GDM1 (cell line): ENCODE measurements around the gene PINLYP.
"Not testable (repeated sequence)": the region's sequence is repeated elsewhere in the genome, so short reads cannot be mapped to it uniquely, and the experiment has no call there.

Experiments
- DNase-seq: peaks from one replicate; lab custom pipeline; 2025; lab: John Stamatoyannopoulos, UW

PINLYP gene

DNA sequence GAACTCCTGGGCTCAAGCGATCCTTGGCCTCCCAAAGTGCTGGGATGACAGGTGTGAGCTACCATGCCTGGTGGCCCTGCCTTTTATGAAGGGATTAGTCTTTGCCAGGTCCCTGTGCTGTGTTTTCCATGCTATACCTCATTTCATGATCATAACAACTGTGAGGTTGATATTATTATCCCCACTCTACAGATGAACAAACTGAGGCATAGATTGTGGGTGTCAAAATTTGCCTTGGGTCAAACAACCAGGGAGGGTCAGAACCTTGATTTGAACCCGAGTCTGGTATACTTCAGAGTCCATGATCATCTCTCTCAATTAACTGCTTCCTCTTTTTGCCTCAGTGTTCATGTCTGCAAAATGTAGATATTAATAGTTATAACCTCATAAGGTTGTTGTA is 6.9 kb downstream of the PINLYP start:
- DNase-seq = no peak

DNA sequence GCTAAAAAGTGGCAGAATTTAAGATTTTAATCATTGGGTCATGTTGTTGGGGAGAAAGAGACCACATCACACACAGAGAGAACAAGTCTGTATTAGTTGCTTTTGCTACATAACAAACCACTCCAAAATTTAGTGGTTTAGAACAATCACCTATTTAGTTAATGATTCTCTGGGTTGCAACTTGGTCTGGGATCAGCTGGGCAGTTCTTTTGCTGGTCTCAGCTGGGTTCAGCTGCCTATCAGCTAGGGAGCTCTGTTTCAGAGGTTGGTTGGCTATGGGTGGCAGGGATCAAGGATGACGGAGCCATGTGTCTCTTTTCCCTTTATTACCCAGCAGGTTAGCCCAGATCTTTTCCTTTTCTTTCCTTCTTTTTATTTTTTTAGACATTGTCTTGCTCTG is 8.9 kb downstream of the PINLYP start:
- DNase-seq = no peak

DNA sequence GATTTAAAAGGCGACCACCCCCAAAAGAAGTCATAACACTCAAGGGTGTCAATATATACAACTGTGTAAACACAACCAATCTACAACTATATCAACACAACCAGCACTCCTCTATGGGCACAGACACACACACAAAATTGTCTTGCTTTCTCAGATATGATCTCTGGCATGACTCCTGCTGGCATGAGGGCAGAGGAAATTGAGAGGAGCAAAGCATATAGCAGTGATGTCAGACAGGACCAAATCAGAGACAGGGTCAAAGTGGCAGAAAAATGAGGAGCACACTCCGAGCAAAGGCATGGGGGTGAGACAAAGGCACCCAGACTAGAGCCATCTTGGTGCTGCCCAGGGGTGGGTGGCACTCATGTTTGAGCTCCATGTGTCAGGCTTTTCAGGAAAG is 10.7 kb downstream of the PINLYP start:
- DNase-seq = no peak

DNA sequence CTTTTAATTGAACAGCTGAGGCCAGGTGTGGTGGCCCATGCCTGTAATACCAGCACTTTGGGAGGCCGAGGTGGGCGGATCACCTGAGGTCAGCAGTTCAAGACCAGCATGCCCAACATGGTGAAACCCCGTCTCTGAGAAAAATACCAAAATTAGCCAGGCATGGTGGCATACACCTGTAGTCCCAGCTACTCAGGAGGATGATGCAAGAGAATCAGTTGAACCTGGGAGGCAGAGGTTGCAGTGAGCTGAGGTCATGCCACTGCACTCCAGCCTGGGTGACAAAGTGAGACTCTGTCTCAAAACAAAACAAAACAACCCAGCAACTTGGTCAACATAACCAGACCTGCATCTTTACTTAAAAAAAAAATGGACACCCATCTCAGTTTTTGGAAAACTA is 11.4 kb downstream of the PINLYP start:
- not testable (repeated sequence) for DNase-seq

DNA sequence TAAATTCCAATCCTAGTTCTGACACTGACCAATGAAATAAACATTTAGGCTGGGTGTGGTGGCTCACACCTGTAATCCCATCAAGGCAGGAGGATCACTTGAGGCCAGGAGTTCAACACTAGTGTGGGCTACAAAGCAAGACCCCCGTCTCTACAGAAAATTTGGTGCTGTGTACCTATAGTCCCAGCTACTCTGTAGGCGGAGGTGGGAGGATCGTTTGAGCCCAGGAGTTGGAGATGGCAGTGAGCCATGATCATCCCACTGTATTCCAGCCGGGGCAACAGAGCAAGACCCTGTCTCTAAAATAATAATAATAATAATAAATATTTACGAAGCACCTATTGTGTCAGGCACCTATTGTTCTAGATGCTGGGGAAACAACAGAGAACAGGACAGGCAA is 13.7 kb downstream of the PINLYP start:
- DNase-seq = no peak

DNA sequence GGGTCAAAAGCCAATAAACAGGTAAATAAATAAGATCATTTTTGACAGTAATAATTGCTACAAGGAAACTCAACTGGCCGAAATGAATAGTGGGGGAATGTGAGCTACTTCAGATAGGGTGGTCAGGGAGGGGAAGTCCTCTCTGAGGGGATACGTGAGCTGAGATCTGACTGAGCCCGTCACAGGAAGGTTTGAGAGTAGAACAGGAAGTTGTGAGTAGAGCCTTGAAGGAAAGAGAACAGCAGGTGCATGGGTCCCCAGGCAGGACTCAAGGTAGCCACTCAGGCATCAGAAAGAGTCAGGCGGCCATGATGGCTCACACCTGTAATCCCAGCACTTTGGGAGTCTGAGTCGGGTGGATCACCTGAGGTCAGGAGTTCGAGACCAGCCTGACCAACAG is 14.1 kb downstream of the PINLYP start:
- DNase-seq = no peak

DNA sequence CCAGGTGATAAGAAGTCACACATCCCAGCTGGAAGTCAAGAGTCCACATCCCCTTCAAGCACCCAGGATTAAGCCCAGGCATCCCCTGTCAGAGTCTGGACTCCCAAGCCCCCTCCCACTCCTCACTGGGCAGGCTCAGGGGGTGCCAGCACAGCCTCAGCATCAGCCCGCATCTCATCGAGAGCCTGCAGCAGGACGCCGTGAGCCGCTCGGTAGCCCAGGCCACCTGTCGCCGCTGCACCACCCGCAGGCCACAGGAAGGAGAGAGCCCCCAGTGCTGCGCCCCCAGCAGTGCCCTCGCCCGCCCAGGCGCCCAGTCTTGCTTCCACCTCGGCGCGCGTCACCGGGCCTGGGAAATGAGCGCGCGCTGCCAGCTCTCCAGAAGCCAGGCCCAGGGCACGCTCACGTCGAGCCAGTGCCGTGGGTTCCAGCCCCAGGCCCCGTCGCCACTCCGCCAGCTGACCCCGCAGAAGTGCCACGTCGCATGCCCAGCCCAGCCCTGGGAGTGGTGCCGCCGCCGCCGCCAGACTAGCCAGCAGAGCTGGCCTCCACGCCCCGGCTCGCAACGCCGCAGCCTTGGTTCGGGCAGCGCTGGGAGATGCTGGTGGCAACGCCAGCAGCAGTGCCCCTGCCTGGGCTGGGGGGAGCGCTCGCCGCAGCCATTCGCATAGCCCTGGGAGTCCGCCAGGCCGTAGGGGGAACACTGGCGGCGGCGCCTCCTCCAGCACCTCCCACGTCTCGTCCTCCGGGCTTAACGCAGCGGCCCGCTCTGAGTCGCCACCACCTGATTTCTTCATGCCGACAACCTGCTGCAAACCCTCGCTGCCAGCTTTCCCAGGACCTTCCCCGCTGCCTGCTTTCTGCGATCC is 16.5 kb downstream of the PINLYP start:
- DNase-seq = no peak

DNA sequence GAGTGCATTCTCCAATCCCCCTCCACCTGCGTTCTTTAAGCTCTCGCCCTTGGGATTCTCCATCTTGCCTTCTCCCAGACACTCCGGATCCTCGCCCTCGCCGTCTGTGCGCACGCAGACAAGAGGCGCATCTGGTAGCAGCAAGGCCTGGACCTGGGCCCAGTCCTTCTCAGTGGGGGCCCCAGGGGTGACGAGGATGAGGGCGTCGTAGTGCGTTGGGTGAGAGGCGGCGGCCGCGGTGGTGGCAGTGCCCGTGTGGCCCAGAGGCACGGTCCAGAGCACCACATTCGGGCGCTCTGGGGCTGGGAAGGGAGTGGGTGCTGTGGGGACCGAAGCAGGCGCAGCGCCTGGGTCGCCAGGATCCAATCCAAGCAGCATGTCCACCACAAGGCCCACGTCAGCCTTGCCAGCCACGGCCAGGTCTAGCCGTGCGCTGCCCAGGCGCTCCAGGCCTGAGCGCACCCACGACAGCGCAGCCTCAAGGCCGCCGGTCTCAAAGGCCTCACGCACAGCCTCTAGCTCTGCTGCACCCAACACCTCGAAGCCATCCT is 17.3 kb downstream of the PINLYP start:
- no peak for DNase-seq

DNA sequence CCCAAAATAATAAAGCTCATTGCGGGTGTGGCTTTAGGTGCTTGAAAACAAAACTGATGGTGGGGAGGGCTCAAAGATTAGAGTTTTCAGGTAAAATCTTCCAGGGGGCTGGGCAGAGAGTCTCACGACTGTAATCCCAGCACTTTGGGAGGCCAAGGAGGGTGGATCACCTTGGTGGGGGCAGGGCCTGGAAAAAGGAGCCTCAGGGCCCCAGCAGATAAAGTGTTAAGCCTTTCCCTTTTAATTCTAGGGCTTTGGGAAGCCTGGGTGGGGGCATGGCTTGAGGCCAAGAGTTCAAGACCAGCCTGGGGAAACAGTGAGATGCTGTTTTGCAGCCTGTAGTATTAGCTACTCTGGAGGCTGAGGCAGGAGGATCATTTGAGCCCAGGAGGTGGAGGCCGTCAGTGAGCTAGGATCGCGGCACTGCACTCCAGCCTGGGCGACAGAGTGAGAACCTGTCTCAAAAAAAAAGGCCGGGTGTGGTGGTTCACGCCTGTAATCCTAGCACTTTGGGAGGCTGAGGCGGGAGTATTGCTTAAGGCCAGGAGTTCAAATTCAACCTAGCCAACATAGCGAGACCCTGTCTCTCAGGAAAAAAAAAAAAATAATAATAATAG is 18.6 kb downstream of the PINLYP start:
- DNase-seq = no peak

DNA sequence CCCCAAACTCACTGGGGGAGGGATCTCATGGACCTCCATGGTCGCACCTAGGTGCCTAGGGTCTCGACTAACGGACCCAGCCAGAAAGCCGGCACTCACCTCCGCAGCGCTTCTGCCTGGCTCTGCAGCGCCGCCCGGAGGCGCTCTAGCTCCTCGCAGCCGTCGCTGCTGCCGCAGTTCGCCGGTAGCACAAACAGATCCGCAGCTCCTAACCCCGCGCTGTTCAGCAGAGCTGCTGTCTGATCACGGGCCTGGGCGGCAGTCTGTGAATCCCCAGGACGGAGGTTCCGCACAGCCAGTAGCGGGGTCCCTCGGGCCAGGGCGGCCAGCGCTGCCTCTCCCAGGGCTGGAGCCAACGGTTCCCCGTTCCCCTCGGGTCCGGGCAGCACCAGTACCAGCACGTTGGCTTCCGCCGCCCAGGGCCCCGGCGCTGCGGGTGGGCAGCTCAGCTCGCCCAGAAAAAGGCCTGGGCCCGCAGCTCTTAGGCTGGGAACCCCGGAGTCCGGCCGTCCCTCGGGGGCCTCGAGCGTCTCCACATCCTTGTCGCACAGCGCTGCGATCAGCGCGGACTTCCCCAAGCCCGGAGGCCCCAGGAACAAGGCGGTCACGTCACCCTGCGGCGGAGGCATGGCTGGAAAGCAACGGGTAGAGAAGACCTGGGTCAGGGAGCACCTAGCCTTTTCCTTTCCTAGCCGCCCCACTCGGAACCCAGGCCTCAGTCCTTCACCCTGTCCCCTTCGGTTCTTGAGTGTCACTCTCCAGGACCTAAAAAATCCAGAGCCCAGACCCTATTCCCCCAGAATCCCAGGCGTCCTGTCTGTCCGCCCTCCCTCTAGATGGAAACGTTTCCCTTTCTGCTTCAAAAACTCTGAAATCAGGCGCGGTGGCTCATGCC is 19.4 kb downstream of the PINLYP start:
- DNase-seq = peak; percentile 71

DNA sequence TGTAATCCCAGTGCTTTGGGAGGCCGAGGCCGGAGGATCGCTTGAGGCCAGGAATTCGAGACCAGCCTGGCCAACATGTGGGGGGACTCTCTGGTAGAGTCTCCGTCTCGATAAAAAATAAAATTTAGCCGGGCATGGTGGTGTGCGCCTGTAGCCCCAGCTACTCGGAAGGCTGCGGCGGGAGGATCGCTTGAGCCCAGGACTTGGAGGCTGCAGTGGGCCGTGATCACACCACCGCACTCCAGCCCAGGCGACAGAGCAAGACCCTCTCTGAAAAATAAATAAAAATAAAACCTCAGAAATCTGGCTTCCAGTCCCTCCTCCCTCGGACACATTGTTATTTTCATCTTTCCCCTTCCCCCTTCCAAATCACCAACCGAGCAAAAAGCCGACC is 20.0 kb downstream of the PINLYP start:
- no peak for DNase-seq

DNA sequence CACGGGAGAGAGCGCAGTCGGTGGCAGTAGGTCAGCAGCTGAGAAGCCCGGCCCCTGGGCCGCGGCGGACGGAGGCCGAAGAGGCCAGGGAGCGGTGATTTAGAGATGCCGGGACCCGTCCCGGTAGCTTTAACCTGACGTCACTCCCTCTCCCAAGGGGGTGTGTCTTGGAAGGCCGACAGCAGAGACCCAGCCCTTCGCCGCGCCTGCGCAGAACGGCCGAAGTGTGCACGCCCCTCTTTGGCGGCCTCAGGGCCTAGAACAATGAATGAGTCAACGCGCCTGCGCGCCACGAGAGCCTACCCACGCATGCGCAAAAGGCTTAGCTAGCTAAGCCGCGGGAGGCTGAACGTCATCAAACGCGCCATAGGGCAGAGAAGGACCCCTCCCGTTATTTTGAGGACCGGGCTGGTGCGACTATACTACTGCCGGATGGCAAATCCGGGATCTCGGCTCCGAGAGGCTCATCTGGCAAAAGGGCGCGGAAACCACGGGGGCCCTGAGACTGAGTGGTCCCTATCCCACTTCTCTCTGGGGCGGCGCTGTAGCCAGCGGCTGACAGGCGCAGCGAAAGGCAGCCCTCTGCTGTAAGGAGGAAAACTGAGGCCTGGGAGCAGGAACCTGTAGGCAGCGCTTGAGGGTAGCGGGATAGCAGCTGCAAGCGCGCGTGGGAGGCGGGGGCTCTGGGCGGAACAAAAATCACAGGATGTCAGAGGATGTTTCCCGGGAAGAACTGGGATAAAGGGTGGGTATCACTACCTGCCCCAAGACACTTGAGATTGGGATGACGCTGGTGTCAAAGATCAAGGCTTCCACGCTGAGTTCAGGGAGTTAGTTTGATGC is 20.6 kb downstream of the PINLYP start, which contains the start of the genes IRGQ and ZNF576:
Gene IRGQ, minus strand, starts transcription at position 136 of the 843 bp plus-strand sequence. CDS start 796 bp downstream, outside the sequence.
Gene ZNF576, plus strand, starts transcription at position 597 of the 843 bp plus-strand sequence. CDS start 514 bp downstream, outside the sequence.
- peak; percentile 99 for DNase-seq

DNA sequence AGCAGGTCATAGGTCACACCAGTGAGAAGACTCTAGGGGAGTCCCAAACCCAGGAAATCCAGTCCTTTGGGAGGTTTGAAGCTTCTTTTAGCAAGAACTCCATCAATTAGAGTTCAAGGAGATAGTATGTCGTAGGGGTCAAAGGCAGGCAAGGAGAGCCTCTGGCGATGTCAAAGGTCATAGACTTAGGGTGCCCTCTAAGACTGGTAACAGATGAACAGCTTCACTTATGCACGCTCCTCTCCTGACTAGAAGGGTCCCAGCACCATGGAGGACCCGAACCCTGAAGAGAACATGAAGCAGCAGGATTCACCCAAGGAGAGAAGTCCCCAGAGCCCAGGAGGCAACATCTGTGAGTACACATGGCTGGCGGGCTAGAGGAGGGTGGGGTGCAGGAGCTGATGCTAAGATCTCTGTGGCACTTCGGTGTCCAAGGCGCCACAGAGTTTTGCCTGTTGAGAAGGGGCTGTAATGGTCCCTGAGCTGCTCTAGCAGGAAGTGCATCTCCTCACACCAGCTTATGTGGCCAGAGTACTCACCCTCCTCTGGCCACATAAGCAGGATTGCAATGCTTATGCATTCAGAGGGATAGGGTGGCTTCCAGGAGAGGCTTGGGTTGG is 21.4 kb downstream of the PINLYP start:
- no peak for DNase-seq

DNA sequence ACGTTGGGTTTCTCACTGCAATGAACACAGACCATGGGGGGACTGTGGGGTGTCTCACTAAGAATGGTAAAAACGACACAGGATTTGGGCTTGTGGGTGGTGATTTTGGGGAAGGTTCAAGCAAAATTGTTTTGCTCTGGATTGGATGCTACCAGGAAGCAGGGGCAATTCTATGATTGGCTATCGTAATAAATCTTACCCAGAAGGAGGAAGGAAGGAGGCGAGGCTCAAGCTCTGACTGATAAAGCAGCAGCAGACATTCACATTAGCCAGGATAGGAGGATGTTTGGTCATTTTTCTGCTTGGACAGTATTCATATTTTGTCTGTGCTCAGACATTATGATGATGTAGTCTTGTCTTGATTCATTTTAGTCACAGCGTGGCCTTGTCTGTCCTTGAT is 22.3 kb downstream of the PINLYP start:
- no peak for DNase-seq

DNA sequence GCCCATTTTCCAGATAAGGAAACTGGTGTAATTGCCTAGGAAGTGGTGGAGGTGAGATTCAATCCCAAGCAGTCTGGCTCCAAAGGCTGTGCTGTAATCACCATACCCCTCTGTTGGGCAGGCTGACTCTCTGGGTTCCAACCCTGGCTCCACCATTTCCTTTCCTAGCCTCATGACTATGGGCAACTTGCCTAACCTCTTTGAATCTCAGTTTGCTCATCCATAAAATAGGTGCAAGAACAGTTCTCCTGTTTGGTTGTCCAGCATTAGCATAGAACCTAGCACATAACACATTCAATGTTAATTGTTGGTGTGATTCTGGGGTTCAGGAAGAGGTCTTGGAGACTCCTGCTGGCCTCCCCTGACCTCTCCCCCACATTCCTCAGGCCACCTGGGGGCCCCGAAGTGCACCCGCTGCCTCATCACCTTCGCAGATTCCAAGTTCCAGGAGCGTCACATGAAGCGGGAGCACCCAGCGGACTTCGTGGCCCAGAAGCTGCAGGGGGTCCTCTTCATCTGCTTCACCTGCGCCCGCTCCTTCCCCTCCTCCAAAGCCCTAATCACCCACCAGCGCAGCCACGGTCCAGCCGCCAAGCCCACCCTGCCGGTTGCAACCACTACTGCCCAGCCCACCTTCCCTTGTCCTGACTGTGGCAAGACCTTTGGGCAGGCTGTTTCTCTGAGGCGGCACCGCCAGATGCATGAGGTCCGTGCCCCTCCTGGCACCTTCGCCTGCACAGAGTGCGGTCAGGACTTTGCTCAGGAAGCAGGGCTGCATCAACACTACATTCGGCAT is 23.0 kb downstream of the PINLYP start:
- DNase-seq = no peak

DNA sequence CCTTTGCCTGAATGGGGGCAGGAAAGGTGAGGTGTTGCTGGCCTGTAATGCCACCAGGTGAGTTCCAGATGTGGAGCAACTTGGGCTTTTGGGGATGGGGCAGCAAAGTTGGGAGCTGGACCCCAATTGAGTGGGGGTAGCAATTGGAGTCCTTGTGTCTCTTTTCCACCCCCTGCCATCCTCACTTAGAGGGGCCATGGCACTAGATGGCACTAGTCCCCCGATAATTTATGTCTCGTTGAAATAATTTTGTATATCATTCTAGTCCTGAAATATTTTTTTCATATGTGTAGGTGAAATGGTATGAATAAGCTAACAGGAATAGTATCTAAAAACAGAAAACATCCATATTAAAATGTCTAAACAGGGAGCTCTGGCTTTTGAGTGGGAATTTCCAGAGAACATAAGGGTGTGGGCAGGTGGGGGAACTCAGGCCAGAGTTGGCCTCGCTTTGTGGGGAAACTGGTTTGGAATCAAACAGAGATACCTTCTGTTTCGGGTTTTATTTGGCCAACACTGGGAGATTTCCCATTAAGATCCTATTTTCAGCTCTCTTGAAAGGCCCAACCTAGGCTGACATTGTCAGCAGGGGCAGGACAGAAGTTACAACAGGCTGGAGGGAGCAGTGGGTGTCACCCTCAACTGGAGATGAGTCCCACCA is 24.2 kb downstream of the PINLYP start:
- DNase-seq = no peak

DNA sequence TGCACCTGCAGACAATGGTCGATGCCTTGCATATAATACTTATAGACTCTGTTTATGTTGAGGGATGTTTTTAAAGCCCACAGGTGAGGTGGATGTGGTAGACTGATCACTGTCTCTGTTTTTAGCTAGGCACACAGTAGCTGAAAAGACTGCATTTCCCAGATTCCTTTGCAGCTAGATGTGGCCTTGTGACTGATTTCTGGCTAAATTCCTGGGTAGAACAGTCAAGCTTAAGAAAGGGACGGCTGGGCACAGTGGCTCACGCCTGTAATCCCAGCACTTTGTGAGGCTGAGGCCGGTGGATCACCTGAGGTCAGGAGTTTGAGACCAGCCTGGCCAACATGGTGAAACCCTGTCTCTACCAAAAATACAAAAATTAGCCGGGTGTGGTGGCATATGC is 24.7 kb downstream of the PINLYP start:
- not testable (repeated sequence) for DNase-seq

DNA sequence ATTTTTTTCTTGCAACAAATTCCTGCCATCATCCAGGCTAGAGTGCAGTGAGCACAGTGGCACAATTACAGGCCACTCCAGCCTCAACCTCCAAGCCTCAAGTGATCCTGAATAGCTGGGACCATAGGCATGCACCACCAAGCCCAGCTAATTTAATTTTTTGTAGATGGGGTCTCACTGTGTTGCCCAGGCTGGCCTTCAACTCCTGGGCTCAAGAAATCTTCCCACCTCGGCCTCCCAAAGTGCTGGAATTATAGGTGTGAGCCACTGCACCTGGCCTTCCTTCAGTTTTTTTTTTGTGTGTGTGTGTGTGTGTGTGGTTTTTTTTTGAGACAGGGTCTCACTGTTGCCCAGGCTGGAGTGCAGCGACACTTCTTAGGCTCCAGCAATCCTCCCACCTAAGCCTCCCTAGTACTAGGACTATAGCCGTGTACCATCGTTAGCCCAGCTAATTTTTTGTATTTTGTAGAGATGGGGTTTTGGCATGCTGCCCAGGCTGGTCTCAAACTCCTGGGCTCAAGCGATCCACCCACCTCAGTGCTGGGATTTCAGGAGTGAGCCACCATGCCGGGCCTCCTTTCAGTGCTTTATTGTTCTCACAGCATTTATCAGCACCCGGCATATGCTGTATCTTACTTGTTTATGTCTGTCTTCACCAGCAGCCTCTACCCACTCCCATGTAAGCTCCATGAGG is 30.4 kb downstream of the PINLYP start:
- no peak for DNase-seq
